Breast epithelium (tissue), 4 donors: ENCODE measurements around the gene DPH1. TPM values are rescaled to one million over a fixed set of nuclear protein-coding genes. Genes with fewer than 3 reads are reported as not detected.

Experiments
- DNase-seq, 2 donors: peaks; one replicate each; pipeline ENCODE4 v3.0.0-alpha.2; 2019; ENCODE audit warnings: low spot score in 2 of 2
- H3K27ac ChIP-seq, 2 donors: fragments of 200-600 bp; sonication (generic) in 1 of 2; one replicate each; pipeline ENCODE4 v1.5.1; 2016 to 2019; ENCODE audit warnings: mild to moderate bottlenecking in 1 of 2
- H3K27me3 ChIP-seq, 2 donors: fragments of 200-600 bp; sonication (generic) in 1 of 2; one replicate each; pipeline versions ENCODE4 v1.5.1 to v1.6.0; 2017 to 2019; ENCODE audit warnings: control low read depth in 1 of 2, mild to moderate bottlenecking in 1 of 2
- H3K36me3 ChIP-seq: fragments of 200-600 bp; one replicate; pipeline ENCODE4 v1.5.1; 2019
- H3K4me1 ChIP-seq, 2 donors: fragments of 200-600 bp; sonication (generic); one replicate each; pipeline ENCODE4 v1.5.1; 2016 to 2019; ENCODE audit warnings: control low read depth in 1 of 2
- H3K4me3 ChIP-seq, 3 donors: fragments of 200-600 bp; sonication (generic); 1 replicate in 2 of 3; 2 replicates in 1 of 3; pipeline ENCODE4 v1.5.1; 2016 to 2019; ENCODE audit warnings: mild to moderate bottlenecking in 3 of 3, moderate library complexity in 2 of 3
- H3K9me3 ChIP-seq, 2 donors: fragments of 200-600 bp; sonication (generic) in 1 of 2; one replicate each; pipeline ENCODE4 v1.5.1; 2016 to 2019; ENCODE audit warnings: control low read depth in 1 of 2
- CTCF ChIP-seq, 3 donors: fragments of 450-650 bp; IDR thresholded peaks; one replicate each; pipeline ENCODE4 v1.5.1; 2016 to 2017; ENCODE audit warnings: antibody characterized with exemption in 3 of 3, mild to moderate bottlenecking in 3 of 3, moderate library complexity in 3 of 3
- POLR2A ChIP-seq: fragments of 450-650 bp; IDR thresholded peaks from one replicate; pipeline ENCODE4 v1.6.1; 2016; ENCODE audit warnings: antibody characterized with exemption, mild to moderate bottlenecking, moderate library complexity
- POLR2AphosphoS5 ChIP-seq, 3 donors: sonication (generic); formaldehyde crosslinking; IDR thresholded peaks; one replicate each; pipeline ENCODE4 v1.6.1; 2017; ENCODE audit warnings: antibody characterized with exemption in 3 of 3
- intact Hi-C: fragments of 100-400 bp; cut with DNase I; formaldehyde crosslinking; loops from one replicate; pipeline ENCODE4 v1.15.1; 2023; ENCODE audit warnings: low total_unique reads
- total RNA-seq, 3 donors: library from RNA; depleted of rRNA; stranded (reverse); fragments of >200 nt; gene quantifications; one replicate each; pipeline ENCODE4 v1.1.0, GENCODE V29; 2016

The DPH1 gene
- total RNA-seq, 3 donors from 2014 or later: 28.3 to 66.6 (median 55.7) TPM

- no peak for TF ChIP-seq CTCF (IDR thresholded peaks at IDR 0.05)
- no peak for TF ChIP-seq POLR2A
- Histone ChIP-seq H3K9me3 (no peaks in the 10 kb centered on the region), H3K4me1 (peaks cover 6 to 21% of the 10 kb centered on the region in 2 donors), H3K4me3 (no peak overlapping the region), H3K27me3 (no peaks in the 10 kb centered on the region), H3K36me3 (no peaks in the 10 kb centered on the region), H3K27ac (peak overlapping the region; percentile 48 to 57)
- DNase-seq: no peak
- intact Hi-C loops: loop anchor here (5.0 kb wide), 1 partner anchor 1556 kb away; no protein-coding TSS in a partner anchor
These were observed 33.8 kb upstream of the DPH1 start for GRCh38 chr17:1995907-1996799.

GRCh38 chr17:1996800-1997288 is 33.1 kb upstream of the DPH1 start:
- Histone ChIP-seq H3K27me3 (no peaks in the 10 kb centered on the region), H3K27ac (peak overlapping the region; percentile 33 to 89), H3K9me3 (no peaks in the 10 kb centered on the region), H3K4me3 (no peak overlapping the region), H3K36me3 (no peaks in the 10 kb centered on the region), H3K4me1 (peaks cover 6 to 21% of the 10 kb centered on the region in 2 donors)
- no peak for DNase-seq
- intact Hi-C loops: loop anchor here (5.0 kb wide), 1 partner anchor 1555 kb away; no protein-coding TSS in a partner anchor
- TF ChIP-seq POLR2A (no peak), POLR2AphosphoS5 (IDR thresholded peaks at IDR 0.05) (no peak), CTCF (IDR thresholded peaks at IDR 0.05) (no peak)

GRCh38 chr17:1997289-1997926 is 32.5 kb upstream of the DPH1 start:
- H3K27me3 ChIP-seq: no peaks in the 10 kb centered on the region
- TF ChIP-seq POLR2A (no peak), POLR2AphosphoS5 (IDR thresholded peaks at IDR 0.05) (no peak), CTCF (IDR thresholded peaks at IDR 0.05) (no peak)
- H3K27ac ChIP-seq: peak overlapping the region; percentile 89
- H3K9me3 ChIP-seq: no peaks in the 10 kb centered on the region
- no peaks in the 10 kb centered on the region for H3K36me3 ChIP-seq
- DNase-seq: no peak
- H3K4me1 ChIP-seq: peaks cover 6 to 21% of the 10 kb centered on the region in 2 donors
- intact Hi-C loops: loop anchor here (5.0 kb wide), 1 partner anchor 1555 kb away; no protein-coding TSS in a partner anchor
- H3K4me3 ChIP-seq: peak overlapping the region; percentile 55 to 83 (median 59)

GRCh38 chr17:1997927-1998742 is 31.8 kb upstream of the DPH1 start:
- Histone ChIP-seq H3K27ac (peak overlapping the region; percentile 89), H3K9me3 (no peaks in the 10 kb centered on the region), H3K4me3 (peak overlapping the region; percentile 55 to 83 (median 59)), H3K36me3 (no peaks in the 10 kb centered on the region), H3K27me3 (no peaks in the 10 kb centered on the region), H3K4me1 (peaks cover 6 to 21% of the 10 kb centered on the region in 2 donors)
- intact Hi-C loops: loop anchor here (5.0 kb wide), 1 partner anchor 1554 kb away; no protein-coding TSS in a partner anchor
- TF ChIP-seq POLR2A (no peak), CTCF (IDR thresholded peaks at IDR 0.05) (no peak)
- DNase-seq: peak in 1 of 2 donors; percentile 78
